ENCODE data around the gene PRR5. TPM values are rescaled to one million over a fixed set of nuclear protein-coding genes. Genes with fewer than 3 reads are reported as not detected.

PRR5 gene
- total RNA-seq, 2 experiments from 2014 or later: 22.1 to 22.6 TPM

- Mint-ChIP-seq H3K27ac (no peak overlapping the region), H3K9me3 (peaks cover 3% of the 10 kb centered on the region), H3K4me1 (peaks cover 2% of the 10 kb centered on the region), H3K27me3 (no peaks in the 10 kb centered on the region), H3K4me3 (no peak overlapping the region), H3K36me3 (ENCODE audit: low read depth) (no peaks in the 10 kb centered on the region)
- no peak for DNase-seq
- CTCF ChIA-PET: no interaction called here
- POLR2A ChIA-PET: no interaction called here
These were observed 27.5 kb downstream of the PRR5 start for GRCh38 chr22:44729391-44730021.

DNA sequence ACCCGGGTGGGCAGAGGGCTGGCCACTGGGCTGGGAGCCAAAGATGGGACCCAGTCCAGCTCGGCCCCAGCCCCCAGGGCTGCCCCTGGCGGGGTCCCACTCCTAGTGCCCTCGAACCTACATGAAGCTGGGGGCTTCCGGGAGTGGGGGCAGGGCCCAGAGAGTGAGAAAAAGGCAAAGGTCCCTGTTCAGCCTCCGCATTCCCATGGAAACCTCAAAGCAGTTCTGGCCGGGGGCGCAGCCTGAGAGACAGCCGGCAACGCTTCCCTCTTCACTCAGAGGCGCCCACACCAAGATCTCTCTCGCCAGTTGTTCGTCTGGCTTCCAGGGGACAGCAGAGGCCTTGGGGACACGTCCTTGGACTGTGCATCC is 28.0 kb downstream of the PRR5 start:
- H3K27me3 Mint-ChIP-seq: no peaks in the 10 kb centered on the region
- H3K27ac Mint-ChIP-seq: no peak overlapping the region
- DNase-seq: no peak
- H3K4me3 Mint-ChIP-seq: no peak overlapping the region
- peaks cover 2% of the 10 kb centered on the region for H3K4me1 Mint-ChIP-seq
- H3K36me3 Mint-ChIP-seq (ENCODE audit: low read depth): no peaks in the 10 kb centered on the region
- peaks cover 3% of the 10 kb centered on the region for H3K9me3 Mint-ChIP-seq
- CTCF ChIA-PET: no interaction called here
- POLR2A ChIA-PET: no interaction called here

DNA sequence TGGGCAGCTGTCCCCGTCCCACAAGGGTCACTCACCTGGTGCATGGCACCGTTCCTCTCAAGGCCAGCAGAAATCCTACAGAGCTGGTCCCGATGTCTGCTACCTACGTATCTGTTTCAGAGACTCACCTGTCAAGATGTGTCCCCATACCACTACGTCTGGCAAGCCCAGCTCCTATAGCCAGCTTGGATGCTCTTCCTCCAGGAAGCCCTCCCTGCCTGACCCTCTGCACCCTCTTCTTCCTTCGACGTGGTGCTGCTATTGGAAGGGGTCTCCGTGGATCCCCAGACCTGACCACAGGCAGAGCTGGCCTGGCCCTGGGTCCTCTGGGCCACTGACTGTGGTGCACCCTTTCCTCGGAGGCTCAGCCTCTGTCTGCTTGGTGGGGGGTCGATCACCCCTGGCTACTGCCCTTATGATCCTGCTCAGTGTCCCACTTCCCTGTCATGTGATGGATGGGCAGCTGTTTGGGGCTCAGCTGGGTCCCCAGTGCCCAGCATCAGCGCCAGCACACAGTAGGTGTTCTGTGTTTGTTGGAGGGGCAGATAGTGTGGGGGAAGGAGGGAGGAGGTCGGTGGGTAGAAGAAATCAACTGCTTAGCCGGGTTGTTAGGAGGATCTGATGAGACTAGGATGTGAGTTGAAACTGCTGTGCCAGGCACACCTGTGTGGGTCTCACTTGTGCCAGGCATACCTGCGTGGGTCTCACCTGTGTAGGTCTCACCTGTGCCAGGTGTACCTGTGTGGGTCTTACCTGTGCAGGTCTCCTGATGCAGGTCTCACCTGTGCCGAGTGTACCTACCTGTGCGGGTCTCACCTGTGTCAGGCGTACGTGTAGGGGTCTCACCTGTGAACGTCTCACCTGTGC is 28.7 kb downstream of the PRR5 start:
- peaks cover 3% of the 10 kb centered on the region for H3K9me3 Mint-ChIP-seq
- peaks cover 2% of the 10 kb centered on the region for H3K4me1 Mint-ChIP-seq
- ChIA-PET CTCF (no interaction called here), POLR2A (no interaction called here)
- no peaks in the 10 kb centered on the region for H3K27me3 Mint-ChIP-seq
- H3K36me3 Mint-ChIP-seq (ENCODE audit: low read depth): no peaks in the 10 kb centered on the region
- DNase-seq: no peak
- no peak overlapping the region for H3K27ac Mint-ChIP-seq
- H3K4me3 Mint-ChIP-seq: no peak overlapping the region

DNA sequence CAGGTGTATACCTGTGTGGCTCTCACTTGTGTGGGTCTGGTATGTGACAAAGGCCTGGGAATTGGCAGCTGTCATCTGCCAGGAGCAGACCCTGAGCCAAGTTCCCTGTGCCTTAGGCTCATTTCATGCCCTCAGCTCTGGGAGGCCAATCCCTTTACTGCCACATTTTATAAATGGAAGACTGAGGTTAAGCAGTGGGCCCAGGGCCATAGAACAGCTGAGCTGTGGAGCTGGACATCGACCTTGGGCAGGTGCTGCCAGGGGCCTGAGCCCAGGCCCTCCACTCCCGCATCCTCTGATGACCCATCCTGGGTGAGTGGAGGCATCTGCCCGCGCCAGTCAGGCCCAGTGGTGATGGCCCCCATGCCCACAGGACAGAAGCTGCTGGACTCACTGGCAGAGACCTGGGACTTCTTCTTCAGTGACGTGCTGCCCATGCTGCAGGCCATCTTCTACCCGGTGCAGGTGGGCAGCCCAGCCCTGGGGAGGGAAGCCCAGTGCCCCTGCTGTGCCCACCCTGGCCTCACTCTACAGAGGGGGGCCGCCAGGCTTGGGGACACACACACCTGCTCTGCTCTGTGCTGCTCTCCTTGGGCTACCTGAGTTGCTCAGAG is 29.5 kb downstream of the PRR5 start:
- peaks cover 2% of the 10 kb centered on the region for H3K4me1 Mint-ChIP-seq
- POLR2A ChIA-PET: no interaction called here
- no peak for DNase-seq
- CTCF ChIA-PET: no interaction called here
- no peak overlapping the region for H3K27ac Mint-ChIP-seq
- no peak overlapping the region for H3K4me3 Mint-ChIP-seq
- no peaks in the 10 kb centered on the region for H3K36me3 Mint-ChIP-seq (ENCODE audit: low read depth)
- peaks cover 3% of the 10 kb centered on the region for H3K9me3 Mint-ChIP-seq
- H3K27me3 Mint-ChIP-seq: no peaks in the 10 kb centered on the region

DNA sequence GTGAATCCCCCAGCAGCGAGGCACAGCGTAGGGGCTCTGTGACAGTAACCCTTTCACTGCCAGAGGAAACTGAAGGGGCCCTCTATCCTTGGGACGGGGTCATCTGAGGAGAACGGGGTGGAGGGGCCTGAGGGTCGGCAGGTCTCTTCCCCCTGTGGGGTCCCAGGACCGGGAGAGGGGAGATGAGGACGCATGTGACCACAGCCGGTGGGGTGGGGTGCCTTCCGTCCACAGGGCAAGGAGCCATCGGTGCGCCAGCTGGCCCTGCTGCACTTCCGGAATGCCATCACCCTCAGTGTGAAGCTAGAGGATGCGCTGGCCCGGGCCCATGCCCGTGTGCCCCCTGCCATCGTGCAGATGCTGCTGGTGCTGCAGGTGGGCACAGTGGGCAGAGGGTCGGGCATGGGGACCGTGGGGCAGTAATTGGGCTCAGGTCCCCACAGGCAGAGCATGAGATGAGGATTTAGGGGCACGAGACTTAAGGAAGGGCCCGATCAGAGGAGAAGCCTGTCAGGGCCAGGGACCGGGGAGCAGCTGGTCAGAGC is 30.1 kb downstream of the PRR5 start:
- no peak overlapping the region for H3K4me3 Mint-ChIP-seq
- no peak overlapping the region for H3K27ac Mint-ChIP-seq
- peaks cover 3% of the 10 kb centered on the region for H3K9me3 Mint-ChIP-seq
- CTCF ChIA-PET: no interaction called here
- H3K27me3 Mint-ChIP-seq: no peaks in the 10 kb centered on the region
- no peak for DNase-seq
- peaks cover 2% of the 10 kb centered on the region for H3K4me1 Mint-ChIP-seq
- POLR2A ChIA-PET: no interaction called here
- H3K36me3 Mint-ChIP-seq (ENCODE audit: low read depth): no peaks in the 10 kb centered on the region

DNA sequence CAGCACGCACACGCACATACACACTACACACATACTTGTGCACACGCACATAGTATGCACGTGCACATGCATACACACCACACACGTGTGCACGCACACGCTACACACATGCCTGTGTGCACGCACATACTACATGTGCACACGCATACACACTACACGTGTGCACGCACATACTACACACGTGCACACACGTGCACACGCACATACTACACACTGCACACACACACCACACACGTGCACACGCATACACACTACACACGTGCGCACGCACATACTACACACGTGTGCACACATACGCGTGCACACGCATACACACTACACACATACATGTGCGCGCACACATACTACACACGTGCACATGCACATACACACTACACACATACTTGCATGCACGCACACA is 30.7 kb downstream of the PRR5 start:
- Mint-ChIP-seq H3K27me3 (no peaks in the 10 kb centered on the region), H3K36me3 (ENCODE audit: low read depth) (no peaks in the 10 kb centered on the region), H3K4me3 (no peak overlapping the region), H3K27ac (no peak overlapping the region), H3K9me3 (peaks cover 3% of the 10 kb centered on the region), H3K4me1 (peaks cover 2% of the 10 kb centered on the region)
- ChIA-PET POLR2A (no interaction called here), CTCF (interaction anchor here (0.9 kb wide), 1 partner anchor 24 kb away, joined by 5 read pairs; no protein-coding TSS in a partner anchor)
- DNase-seq: no peak

GRCh38 chr22:44733426-44734106 is 31.6 kb downstream of the PRR5 start:
- no peak for DNase-seq
- H3K4me3 Mint-ChIP-seq: no peak overlapping the region
- CTCF ChIA-PET: interaction anchor here (0.9 to 1.9 kb wide), 4 partner anchors 18 to 49 kb away, joined by 3 to 9 read pairs (median 5); no protein-coding TSS in a partner anchor
- H3K36me3 Mint-ChIP-seq (ENCODE audit: low read depth): no peaks in the 10 kb centered on the region
- H3K27ac Mint-ChIP-seq: no peak overlapping the region
- no peaks in the 10 kb centered on the region for H3K4me1 Mint-ChIP-seq
- POLR2A ChIA-PET: no interaction called here
- H3K27me3 Mint-ChIP-seq: no peaks in the 10 kb centered on the region
- peaks cover 3% of the 10 kb centered on the region for H3K9me3 Mint-ChIP-seq

GRCh38 chr22:44734278-44734677 is 32.3 kb downstream of the PRR5 start:
- H3K36me3 Mint-ChIP-seq (ENCODE audit: low read depth): no peaks in the 10 kb centered on the region
- POLR2A ChIA-PET: no interaction called here
- H3K27me3 Mint-ChIP-seq: no peaks in the 10 kb centered on the region
- H3K27ac Mint-ChIP-seq: no peak overlapping the region
- peaks cover 3% of the 10 kb centered on the region for H3K9me3 Mint-ChIP-seq
- H3K4me3 Mint-ChIP-seq: no peak overlapping the region
- CTCF ChIA-PET: interaction anchor here (0.9 to 1.9 kb wide), 4 partner anchors 17 to 50 kb away, joined by 3 to 9 read pairs (median 6); no protein-coding TSS in a partner anchor
- no peaks in the 10 kb centered on the region for H3K4me1 Mint-ChIP-seq
- DNase-seq: no peak

DNA sequence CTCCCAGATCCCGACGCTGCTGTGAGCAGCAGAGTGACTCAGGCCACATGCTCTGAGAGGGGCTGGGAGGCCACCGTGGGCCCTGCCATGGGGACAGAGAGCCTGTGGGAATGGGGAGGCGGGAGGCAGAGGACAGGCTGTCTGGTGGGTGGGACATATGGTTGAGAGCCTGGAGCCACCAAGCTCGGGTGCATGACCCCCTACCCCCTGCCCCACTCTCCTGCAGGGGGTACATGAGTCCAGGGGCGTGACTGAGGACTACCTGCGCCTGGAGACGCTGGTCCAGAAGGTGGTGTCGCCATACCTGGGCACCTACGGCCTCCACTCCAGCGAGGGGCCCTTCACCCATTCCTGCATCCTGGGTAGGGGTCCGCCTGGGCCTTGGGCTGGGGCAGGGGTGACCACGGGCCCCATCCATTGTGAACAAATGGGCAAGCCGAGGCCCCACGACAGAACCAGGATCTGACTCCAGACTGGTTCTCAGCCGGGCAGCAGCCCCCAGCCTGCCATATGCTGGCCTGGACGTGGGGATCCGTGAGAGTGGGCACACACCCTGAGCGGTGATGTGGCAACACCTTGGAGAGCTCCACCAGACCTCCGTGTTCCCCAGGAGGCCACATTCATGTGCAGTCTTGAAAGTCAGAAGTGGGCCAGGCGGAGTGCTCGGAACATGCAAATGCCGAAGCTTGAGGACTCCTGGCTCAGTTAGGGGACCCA is 33.0 kb downstream of the PRR5 start:
- Mint-ChIP-seq H3K9me3 (peaks cover 3% of the 10 kb centered on the region), H3K27me3 (no peaks in the 10 kb centered on the region), H3K27ac (no peak overlapping the region), H3K4me3 (no peak overlapping the region), H3K4me1 (no peaks in the 10 kb centered on the region), H3K36me3 (ENCODE audit: low read depth) (no peaks in the 10 kb centered on the region)
- ChIA-PET POLR2A (no interaction called here), CTCF (interaction anchor here (0.8 to 2.0 kb wide), 9 partner anchors 12 to 51 kb away, joined by 3 to 9 read pairs (median 5); no protein-coding TSS in a partner anchor)
- DNase-seq: no peak

DNA sequence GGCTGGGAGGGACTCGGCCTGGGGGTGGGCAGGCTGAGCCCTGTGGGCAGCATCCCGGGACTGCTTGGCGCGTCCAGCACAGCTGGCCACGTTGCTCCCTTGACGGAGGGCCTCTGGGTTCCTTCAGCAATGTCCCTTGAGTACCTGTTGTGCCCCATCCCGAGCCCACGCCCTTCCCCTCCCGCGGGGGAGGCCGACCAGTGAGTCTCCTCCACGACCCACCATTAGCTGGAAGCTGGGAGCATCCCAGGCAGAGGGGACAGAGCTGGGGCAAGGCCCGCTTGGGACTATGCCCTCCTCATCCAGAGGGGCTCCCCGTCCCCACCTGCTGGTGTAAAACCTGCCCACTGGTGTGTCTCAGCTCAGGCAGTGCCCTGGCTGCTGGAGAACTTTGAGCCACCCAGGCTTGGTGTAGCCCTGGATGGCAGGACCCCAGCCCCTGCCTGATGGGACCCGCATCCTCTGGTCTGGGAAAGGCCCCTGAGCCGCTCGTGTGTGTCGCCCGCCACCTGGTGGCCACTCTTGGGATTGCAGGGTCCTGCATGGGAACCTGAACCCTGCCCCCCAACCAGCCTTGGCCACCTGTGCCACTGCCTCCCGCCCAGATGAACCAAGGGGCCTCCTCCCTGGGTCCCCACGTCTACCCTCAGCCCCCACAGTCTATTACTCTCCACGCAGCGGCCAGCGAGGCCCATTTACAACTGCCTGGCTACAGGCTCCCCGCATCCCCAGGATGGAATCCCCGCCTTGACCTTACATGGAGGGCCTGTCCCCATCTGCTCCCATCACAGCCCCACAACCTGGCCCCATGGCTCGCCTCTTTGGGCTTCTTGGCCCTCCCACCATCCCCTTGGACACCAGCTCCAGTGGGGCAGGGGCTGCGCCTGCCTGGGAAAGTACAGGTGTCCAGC is 33.8 kb downstream of the PRR5 start:
- no peak overlapping the region for H3K27ac Mint-ChIP-seq
- ChIA-PET POLR2A (no interaction called here), CTCF (interaction anchor here (0.8 to 2.0 kb wide), 9 partner anchors 12 to 51 kb away, joined by 3 to 9 read pairs (median 5); no protein-coding TSS in a partner anchor)
- no peaks in the 10 kb centered on the region for H3K27me3 Mint-ChIP-seq
- H3K9me3 Mint-ChIP-seq: peaks cover 3% of the 10 kb centered on the region
- H3K4me3 Mint-ChIP-seq: no peak overlapping the region
- H3K4me1 Mint-ChIP-seq: no peaks in the 10 kb centered on the region
- peak; percentile 79 for DNase-seq
- no peaks in the 10 kb centered on the region for H3K36me3 Mint-ChIP-seq (ENCODE audit: low read depth)

DNA sequence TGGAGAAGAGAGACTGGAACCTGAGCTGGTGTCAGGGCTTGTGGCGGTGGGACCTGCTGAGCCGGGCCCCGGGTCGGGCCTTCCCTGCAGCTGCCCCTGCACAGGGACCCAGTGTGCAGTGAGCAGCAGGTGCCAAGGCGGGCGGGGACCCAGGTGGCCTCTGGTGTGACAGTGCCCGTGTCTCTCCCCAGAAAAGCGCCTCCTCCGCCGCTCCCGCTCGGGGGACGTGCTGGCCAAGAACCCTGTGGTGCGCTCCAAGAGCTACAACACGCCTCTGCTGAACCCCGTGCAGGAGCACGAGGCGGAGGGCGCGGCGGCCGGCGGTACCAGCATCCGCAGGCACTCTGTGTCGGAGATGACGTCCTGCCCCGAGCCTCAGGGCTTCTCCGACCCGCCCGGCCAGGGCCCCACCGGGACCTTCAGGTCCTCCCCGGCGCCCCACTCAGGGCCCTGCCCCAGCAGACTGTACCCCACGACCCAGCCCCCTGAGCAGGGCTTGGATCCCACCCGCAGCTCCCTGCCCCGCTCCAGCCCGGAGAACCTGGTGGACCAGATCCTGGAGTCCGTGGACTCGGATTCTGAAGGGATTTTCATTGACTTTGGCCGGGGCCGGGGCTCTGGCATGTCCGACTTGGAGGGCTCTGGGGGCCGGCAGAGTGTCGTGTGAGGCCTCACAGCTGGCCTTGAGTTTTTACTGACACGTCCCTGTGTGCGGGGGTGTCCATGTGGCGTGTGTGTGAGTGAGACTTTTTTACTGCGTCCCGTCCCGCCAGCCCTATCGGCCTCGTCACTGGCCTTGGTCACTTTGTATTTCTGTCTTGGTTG is 34.8 kb downstream of the PRR5 start:
- no peaks in the 10 kb centered on the region for H3K36me3 Mint-ChIP-seq (ENCODE audit: low read depth)
- peaks cover 3% of the 10 kb centered on the region for H3K9me3 Mint-ChIP-seq
- no peak for DNase-seq
- POLR2A ChIA-PET: no interaction called here
- no peak overlapping the region for H3K4me3 Mint-ChIP-seq
- CTCF ChIA-PET: interaction anchor here (1.1 to 2.0 kb wide), 3 partner anchors 14 to 52 kb away, joined by 4 to 6 read pairs (median 5); no protein-coding TSS in a partner anchor
- H3K27me3 Mint-ChIP-seq: no peaks in the 10 kb centered on the region
- no peak overlapping the region for H3K27ac Mint-ChIP-seq
- H3K4me1 Mint-ChIP-seq: no peaks in the 10 kb centered on the region
